Testis (tissue), 2 donors: ENCODE measurements around the gene WASF2.

Source experiments
- CTCF ChIP-seq, 3 experiments: fragments of 450-650 bp in 2 of 3; fragments of 200-600 bp in 1 of 3; sonication (generic) in 1 of 3; IDR thresholded peaks; one replicate each; pipeline ENCODE4 v1.5.1; 2016 to 2019; ENCODE audit warnings: antibody characterized with exemption in 3 of 3, mild to moderate bottlenecking in 2 of 3, moderate library complexity in 1 of 3
- POLR2A ChIP-seq: fragments of 450-650 bp; IDR thresholded peaks from one replicate; pipeline ENCODE4 v1.6.1; 2017; ENCODE audit warnings: antibody characterized with exemption, mild to moderate bottlenecking, moderate library complexity

GRCh38 chr1:27423709-27424108 is 66.3 kb downstream of the WASF2 start:
- no peak for TF ChIP-seq CTCF (IDR thresholded peaks at IDR 0.05)
- no peak for TF ChIP-seq POLR2A
